GM12878 (cell line): ENCODE results near the gene TSPAN16.
A peak's percentile ranks its signal among the peaks of the same experiment; 100 is the strongest.

Experiments
- ATF3 ChIP-seq: IDR thresholded peaks from 2 replicates; pipeline ENCODE4 v1.6.1; 2011; ENCODE audit warnings: low read depth, mild to moderate bottlenecking, low read length, moderate library complexity, borderline replicate concordance; ENCODE audit errors: extremely low read depth
- CEBPB ChIP-seq, 2 experiments: fragments of 150-350 bp in 1 of 2; IDR thresholded peaks; 2 replicates each; pipeline ENCODE4 v1.6.1; 2012 to 2014; ENCODE audit warnings: low read depth in 2 of 2, low read length in 2 of 2, borderline replicate concordance in 1 of 2, inconsistent platforms in 1 of 2
- CEBPZ ChIP-seq: fragments of 150-350 bp; IDR thresholded peaks from 2 replicates; pipeline ENCODE4 v1.6.1; 2016; ENCODE audit warnings: low read depth, low read length
- CTCF ChIP-seq, 3 experiments: IDR thresholded peaks in 2 of 3; conservative IDR thresholded peaks in 1 of 3; 2 replicates each; pipeline ENCODE4 v1.5.1; 2011; ENCODE audit warnings: low read depth in 3 of 3, low read length in 3 of 3, mild to moderate bottlenecking in 3 of 3, control low read depth in 2 of 3, moderate library complexity in 2 of 3, inconsistent platforms in 1 of 3, mixed read lengths in 1 of 3; ENCODE audit not compliant: control insufficient read depth in 2 of 3, insufficient read depth in 1 of 3; ENCODE audit errors: extremely low read depth in 1 of 3
- EGR1 ChIP-seq, 2 experiments: IDR thresholded peaks; 1 replicate in 1 of 2; 2 replicates in 1 of 2; pipeline ENCODE4 v1.6.1; 2011 to 2012; ENCODE audit warnings: low read depth in 2 of 2, low read length in 2 of 2, borderline replicate concordance in 1 of 2, mild to moderate bottlenecking in 1 of 2, moderate library complexity in 1 of 2
- ESRRA ChIP-seq: IDR thresholded peaks from 2 replicates; pipeline ENCODE4 v1.6.1; 2012; ENCODE audit warnings: mild to moderate bottlenecking, low read length, improper control_type of control experiment
- NKRF ChIP-seq: fragments of 450-650 bp; conservative IDR thresholded peaks from 2 replicates; pipeline ENCODE4 v1.6.1; 2017; ENCODE audit warnings: mild to moderate bottlenecking, moderate library complexity
- NRF1 ChIP-seq: conservative IDR thresholded peaks from 2 replicates; pipeline ENCODE4 v1.6.1; 2011; ENCODE audit warnings: mild to moderate bottlenecking, low read depth, low read length, improper control_type of control experiment
- POLR2A ChIP-seq: IDR thresholded peaks from 2 replicates; pipeline ENCODE4 v1.6.1; 2011; ENCODE audit warnings: low read depth, mild to moderate bottlenecking, low read length
- POLR2AphosphoS5 ChIP-seq: IDR thresholded peaks from 2 replicates; pipeline ENCODE4 v1.6.1; 2011; ENCODE audit warnings: mild to moderate bottlenecking, low read length, inconsistent platforms
- RELA ChIP-seq: fragments of 450-650 bp; IDR thresholded peaks from 2 replicates; pipeline ENCODE4 v1.8.0; 2014; ENCODE audit warnings: borderline replicate concordance; ENCODE audit not compliant: partially characterized antibody
- SIN3A ChIP-seq: IDR thresholded peaks from 2 replicates; pipeline ENCODE4 v1.6.1; 2012; ENCODE audit warnings: low read depth, low read length, improper control_type of control experiment
- TCF7 ChIP-seq: IDR thresholded peaks from 2 replicates; pipeline ENCODE4 v1.6.1; 2014; ENCODE audit warnings: antibody characterized with exemption, borderline replicate concordance

- no peak for TF ChIP-seq EGR1 (IDR thresholded peaks at IDR 0.05; ENCODE audit: borderline replicate concordance in 1 of 2, low read depth in 2 of 2, low read length in 2 of 2)
- TF ChIP-seq POLR2AphosphoS5 = 0 out of 2 replicates have a peak, but pooled peaks have one; percentile 31
- no peak for TF ChIP-seq CTCF (IDR thresholded peaks at IDR 0.05 in 2 of 3, conservative IDR thresholded peaks at IDR 0.05 in 1 of 3; ENCODE audit: control insufficient read depth in 2 of 3, extremely low read depth in 1 of 3, insufficient read depth in 1 of 3, low read depth in 3 of 3, low read length in 3 of 3)
- peak; percentile 56; the same call in 1 of the 2 replicates for TF ChIP-seq POLR2A
- TF ChIP-seq NKRF = no peak
- no peak; the same call in 1 of the 2 replicates for TF ChIP-seq TCF7
- TF ChIP-seq SIN3A = no peak
- TF ChIP-seq RELA = no peak
- TF ChIP-seq CEBPZ = no peak
- peak in 1 of 2 experiments; percentile 85; a peak in 2 of 4 replicates for TF ChIP-seq CEBPB (IDR thresholded peaks at IDR 0.05; ENCODE audit: borderline replicate concordance in 1 of 2, low read depth in 2 of 2, low read length in 2 of 2)
- no peak for TF ChIP-seq ATF3
- TF ChIP-seq ESRRA = no peak
- no peak for TF ChIP-seq NRF1
These were observed 28.2 kb downstream of the TSPAN16 start for GRCh38 chr19:11324079-11324661.
